HL-60 (cell line): ENCODE measurements around the gene FABP7.

ENCODE experiments used
- POLR2AphosphoS5 ChIP-seq: IDR thresholded peaks from 2 replicates; pipeline ENCODE4 v1.6.1; 2012; ENCODE audit warnings: low read depth
- TF ChIP-seq, protein P1 (sequence below): IDR thresholded peaks from one replicate; pipeline ENCODE4 v1.5.1; 2011; ENCODE audit warnings: low read length, control low read depth, inconsistent platforms; ENCODE audit not compliant: insufficient read depth

- TF ChIP-seq, protein P1, sequence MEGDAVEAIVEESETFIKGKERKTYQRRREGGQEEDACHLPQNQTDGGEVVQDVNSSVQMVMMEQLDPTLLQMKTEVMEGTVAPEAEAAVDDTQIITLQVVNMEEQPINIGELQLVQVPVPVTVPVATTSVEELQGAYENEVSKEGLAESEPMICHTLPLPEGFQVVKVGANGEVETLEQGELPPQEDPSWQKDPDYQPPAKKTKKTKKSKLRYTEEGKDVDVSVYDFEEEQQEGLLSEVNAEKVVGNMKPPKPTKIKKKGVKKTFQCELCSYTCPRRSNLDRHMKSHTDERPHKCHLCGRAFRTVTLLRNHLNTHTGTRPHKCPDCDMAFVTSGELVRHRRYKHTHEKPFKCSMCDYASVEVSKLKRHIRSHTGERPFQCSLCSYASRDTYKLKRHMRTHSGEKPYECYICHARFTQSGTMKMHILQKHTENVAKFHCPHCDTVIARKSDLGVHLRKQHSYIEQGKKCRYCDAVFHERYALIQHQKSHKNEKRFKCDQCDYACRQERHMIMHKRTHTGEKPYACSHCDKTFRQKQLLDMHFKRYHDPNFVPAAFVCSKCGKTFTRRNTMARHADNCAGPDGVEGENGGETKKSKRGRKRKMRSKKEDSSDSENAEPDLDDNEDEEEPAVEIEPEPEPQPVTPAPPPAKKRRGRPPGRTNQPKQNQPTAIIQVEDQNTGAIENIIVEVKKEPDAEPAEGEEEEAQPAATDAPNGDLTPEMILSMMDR = no peak
- TF ChIP-seq POLR2AphosphoS5 = no peak
Observed at GRCh38 chr6:122753000-122753687, 26.4 kb upstream of the FABP7 start.
